H1 (cell line): ENCODE results near the gene WDR64. TPM values are rescaled to one million over a fixed set of nuclear protein-coding genes. Genes with fewer than 3 reads are reported as not detected.

Source experiments
- CTCF ChIA-PET: fragments of 300-600 bp; sonication (Branson Sonifier 250); formaldehyde crosslinking; loops from one replicate; lab custom pipeline; 2021; ENCODE audit not compliant: partially characterized antibody; lab: Charles Lee
- POLR2A ChIA-PET: fragments of 300-600 bp; sonication (Branson Sonifier 250); formaldehyde crosslinking; loops from one replicate; lab custom pipeline; 2021; ENCODE audit warnings: inconsistent platforms; ENCODE audit not compliant: partially characterized antibody; lab: Charles Lee
- DNase-seq, 2 experiments: peaks; one replicate each; pipeline versions ENCODE4 v3.0.0 to v3.0.0-alpha.2; 2010 to 2022; ENCODE audit warnings: low spot score in 2 of 2, low read depth in 1 of 2, mixed read lengths in 1 of 2
- FAIRE-seq: peaks from 2 replicates; lab custom pipeline; 2011; peaks lifted over from hg19 to GRCh38; lab: Jason Lieb, UNC
- H2AFZ ChIP-seq: 2 replicates; pipeline ENCODE4 v1.8.1; 2012; ENCODE audit warnings: low read length, inconsistent platforms
- H2AK5ac ChIP-seq: 2 replicates; pipeline ENCODE4 v1.6.1; 2013; ENCODE audit warnings: low read depth, low read length
- H2BK120ac ChIP-seq: replicated peaks from 2 replicates; pipeline ENCODE3; 2013; ENCODE audit warnings: low read depth, low read length, inconsistent platforms
- H2BK12ac ChIP-seq: 2 replicates; pipeline ENCODE4 v1.6.1; 2013; ENCODE audit warnings: low read depth, low read length
- H2BK15ac ChIP-seq: 2 replicates; pipeline ENCODE4 v1.6.1; 2013; ENCODE audit warnings: low read length
- H2BK20ac ChIP-seq: 2 replicates; pipeline ENCODE4 v1.6.1; 2013; ENCODE audit warnings: low read length
- H2BK5ac ChIP-seq: 2 replicates; pipeline ENCODE4 v1.6.1; 2013; ENCODE audit warnings: low read depth, low read length
- H3K14ac ChIP-seq: 2 replicates; pipeline ENCODE4 v1.6.1; 2013; ENCODE audit warnings: inconsistent platforms; ENCODE audit not compliant: insufficient read length
- H3K18ac ChIP-seq: 2 replicates; pipeline ENCODE4 v1.6.1; 2013; ENCODE audit warnings: low read length; ENCODE audit errors: extremely low read depth
- H3K23ac ChIP-seq: 2 replicates; pipeline ENCODE4 v1.6.1; 2013; ENCODE audit warnings: inconsistent platforms; ENCODE audit not compliant: insufficient read length
- H3K23me2 ChIP-seq: 2 replicates; pipeline ENCODE4 v1.6.1; 2013; ENCODE audit warnings: low read depth, low read length
- H3K27ac ChIP-seq: 2 replicates; pipeline ENCODE4 v1.6.1; 2011; ENCODE audit warnings: low read depth, low read length, inconsistent platforms
- H3K27me3 ChIP-seq, 4 experiments: replicated peaks in 1 of 4; 1 replicate in 1 of 4; 2 replicates in 3 of 4; pipeline versions ENCODE4 v1.6.1 to v1.8.1; 2011 to 2013; ENCODE audit warnings: low read length in 3 of 4, mild to moderate bottlenecking in 3 of 4, inconsistent platforms in 2 of 4, mixed read lengths in 2 of 4, moderate library complexity in 1 of 4; ENCODE audit not compliant: control insufficient read depth in 3 of 4, insufficient read depth in 3 of 4; ENCODE audit errors: extremely low read depth in 1 of 4
- H3K36me3 ChIP-seq, 4 experiments: 2 replicates each; pipeline versions ENCODE4 v1.6.1 to v1.8.1; 2011 to 2013; ENCODE audit warnings: mild to moderate bottlenecking in 4 of 4, low read length in 3 of 4, moderate library complexity in 2 of 4, control low read depth in 1 of 4, inconsistent platforms in 1 of 4; ENCODE audit not compliant: insufficient read depth in 4 of 4, control insufficient read depth in 2 of 4
- H3K4ac ChIP-seq: replicated peaks from 2 replicates; pipeline ENCODE3; 2013; ENCODE audit warnings: low read length, low read depth, mixed read lengths, inconsistent platforms; ENCODE audit not compliant: insufficient read length
- H3K4me1 ChIP-seq, 4 experiments: replicated peaks in 1 of 4; 1 replicate in 1 of 4; 2 replicates in 3 of 4; pipeline versions ENCODE4 v1.6.1 to v1.8.1; 2011 to 2013; ENCODE audit warnings: low read length in 3 of 4, inconsistent platforms in 2 of 4, mixed read lengths in 1 of 4; ENCODE audit not compliant: insufficient read depth in 4 of 4, control insufficient read depth in 3 of 4
- H3K4me2 ChIP-seq, 2 experiments: 2 replicates each; pipeline versions ENCODE4 v1.6.1 to v1.8.1; 2011 to 2013; ENCODE audit warnings: low read depth in 2 of 2, low read length in 2 of 2, control low read depth in 1 of 2, inconsistent platforms in 1 of 2, mild to moderate bottlenecking in 1 of 2; ENCODE audit not compliant: insufficient read depth in 1 of 2
- H3K4me3 ChIP-seq, 4 experiments: fragments of 200-600, 300-600 bp in 1 of 4; sonication (generic), shearing (Covaris generic), sonication (Bioruptor Twin) in 1 of 4; 2 replicates each; pipeline versions ENCODE4 v1.5.1 to v1.8.1; 2011 to 2016; ENCODE audit warnings: low read length in 4 of 4, low read depth in 3 of 4, control low read depth in 2 of 4, inconsistent platforms in 2 of 4, mild to moderate bottlenecking in 2 of 4, mixed read lengths in 1 of 4, moderate library complexity in 1 of 4; ENCODE audit not compliant: insufficient read depth in 2 of 4; ENCODE audit errors: extremely low read depth in 1 of 4
- H3K56ac ChIP-seq: replicated peaks from 2 replicates; pipeline ENCODE3; 2013; ENCODE audit warnings: low read depth, mild to moderate bottlenecking, mixed read lengths, low read length, inconsistent platforms; ENCODE audit not compliant: insufficient read length
- H3K79me1 ChIP-seq: 2 replicates; pipeline ENCODE4 v1.6.1; 2013; ENCODE audit warnings: low read depth, low read length, control low read depth
- H3K79me2 ChIP-seq, 2 experiments: 2 replicates each; pipeline versions ENCODE4 v1.6.1 to v1.8.1; 2012 to 2013; ENCODE audit warnings: low read length in 2 of 2, mild to moderate bottlenecking in 2 of 2, inconsistent platforms in 1 of 2; ENCODE audit not compliant: insufficient read depth in 2 of 2, control insufficient read depth in 1 of 2
- H3K9ac ChIP-seq, 4 experiments: replicated peaks in 1 of 4; 1 replicate in 1 of 4; 2 replicates in 3 of 4; pipeline versions ENCODE4 v1.6.1 to v1.8.1; 2011 to 2013; ENCODE audit warnings: low read depth in 3 of 4, low read length in 3 of 4, control low read depth in 2 of 4, mild to moderate bottlenecking in 2 of 4, moderate library complexity in 2 of 4, inconsistent platforms in 1 of 4; ENCODE audit errors: extremely low read depth in 1 of 4
- H3K9me3 ChIP-seq, 2 experiments: 2 replicates each; pipeline versions ENCODE4 v1.6.1 to v1.8.1; 2012 to 2013; ENCODE audit warnings: mild to moderate bottlenecking in 2 of 2, moderate library complexity in 2 of 2, control low read depth in 1 of 2, inconsistent platforms in 1 of 2, low read depth in 1 of 2, low read length in 1 of 2, mixed read lengths in 1 of 2; ENCODE audit not compliant: insufficient read depth in 2 of 2
- H4K20me1 ChIP-seq, 2 experiments: replicated peaks in 1 of 2; 2 replicates each; pipeline versions ENCODE3 to v1.8.1; 2011 to 2013; ENCODE audit warnings: inconsistent platforms in 2 of 2, low read length in 2 of 2, mild to moderate bottlenecking in 1 of 2; ENCODE audit not compliant: insufficient read depth in 2 of 2, control insufficient read depth in 1 of 2
- H4K5ac ChIP-seq: 2 replicates; pipeline ENCODE4 v1.6.1; 2013; ENCODE audit warnings: low read length, low read depth, mixed read lengths, inconsistent platforms; ENCODE audit not compliant: insufficient read length
- H4K8ac ChIP-seq: 2 replicates; pipeline ENCODE4 v1.8.0; 2013; ENCODE audit warnings: mild to moderate bottlenecking, moderate library complexity, low read length, inconsistent platforms; ENCODE audit not compliant: insufficient read depth; ENCODE audit errors: extremely low read depth
- H4K91ac ChIP-seq: replicated peaks from 2 replicates; pipeline ENCODE3; 2013; ENCODE audit warnings: low read length, mixed read lengths, inconsistent platforms; ENCODE audit not compliant: insufficient read length
- BACH1 ChIP-seq: IDR thresholded peaks from 2 replicates; pipeline ENCODE4 v1.6.1; 2012; ENCODE audit warnings: low read length, improper control_type of control experiment
- BRCA1 ChIP-seq: IDR thresholded peaks from 2 replicates; pipeline ENCODE4 v1.6.1; 2012; ENCODE audit warnings: low read depth, low read length, improper control_type of control experiment
- CTBP2 ChIP-seq: IDR thresholded peaks from 2 replicates; pipeline ENCODE4 v1.7.0; 2011; ENCODE audit warnings: borderline replicate concordance, mild to moderate bottlenecking, moderate library complexity, mixed read lengths, low read length; ENCODE audit not compliant: insufficient read depth, insufficient read length
- E2F6 ChIP-seq: IDR thresholded peaks from 2 replicates; pipeline ENCODE4 v1.6.1; 2012; ENCODE audit warnings: inconsistent platforms
- FOSL1 ChIP-seq: IDR thresholded peaks from 2 replicates; pipeline ENCODE4 v1.6.1; 2011; ENCODE audit warnings: mild to moderate bottlenecking, low read depth, low read length, moderate library complexity; ENCODE audit not compliant: insufficient read depth
- GTF2F1 ChIP-seq: IDR thresholded peaks from 2 replicates; pipeline ENCODE4 v1.6.1; 2012; ENCODE audit warnings: low read depth, low read length, improper control_type of control experiment, borderline replicate concordance
- HDAC2 ChIP-seq, 2 experiments: fragments of 300-600 bp in 1 of 2; sonication (generic) in 1 of 2; IDR thresholded peaks; 2 replicates each; pipeline ENCODE4 v1.6.1; 2011 to 2012; ENCODE audit warnings: low read depth in 2 of 2, low read length in 2 of 2, mild to moderate bottlenecking in 2 of 2, moderate library complexity in 2 of 2, borderline replicate concordance in 1 of 2, inconsistent platforms in 1 of 2
- JUND ChIP-seq: IDR thresholded peaks from 2 replicates; pipeline ENCODE4 v1.6.1; 2011; ENCODE audit warnings: mild to moderate bottlenecking, improper control_type of control experiment, low read length
- KDM1A ChIP-seq: fragments of 200-600, 300-600 bp; sonication (generic); IDR thresholded peaks from 2 replicates; pipeline ENCODE4 v1.7.1; 2016; ENCODE audit warnings: mild to moderate bottlenecking, low read length, borderline replicate concordance
- KDM5A ChIP-seq: fragments of 200-600 bp; IDR thresholded peaks from 2 replicates; pipeline ENCODE4 v1.7.1; 2012; ENCODE audit warnings: mild to moderate bottlenecking, low read length, inconsistent platforms, mixed read lengths
- POLR2AphosphoS5 ChIP-seq: IDR thresholded peaks from 2 replicates; pipeline ENCODE4 v1.6.1; 2011; ENCODE audit warnings: low read depth, low read length
- RAD21 ChIP-seq, 2 experiments: IDR thresholded peaks in 1 of 2; conservative IDR thresholded peaks in 1 of 2; 2 replicates each; pipeline ENCODE4 v1.6.1; 2011; ENCODE audit warnings: low read depth in 2 of 2, low read length in 2 of 2, improper control_type of control experiment in 1 of 2, inconsistent platforms in 1 of 2, mild to moderate bottlenecking in 1 of 2, moderate library complexity in 1 of 2
- SAP30 ChIP-seq: fragments of 300-600 bp; sonication (generic); IDR thresholded peaks from 2 replicates; pipeline ENCODE4 v1.7.1; 2012; ENCODE audit warnings: low read length, moderate library complexity, mild to moderate bottlenecking, inconsistent platforms; ENCODE audit not compliant: insufficient read depth, insufficient replicate concordance
- TEAD4 ChIP-seq: IDR thresholded peaks from 2 replicates; pipeline ENCODE4 v1.6.1; 2012; ENCODE audit warnings: low read depth, low read length, inconsistent platforms, mixed read lengths
- WGBS, 2 experiments: shearing (Covaris generic) in 1 of 2; methylation state at CpG; one replicate each; pipeline versions ENCODE4 v1.1.6 to v1.1.7; 2013 to 2015; ENCODE audit warnings: low lambda C conversion rate in 2 of 2, mixed read lengths in 2 of 2, inconsistent platforms in 1 of 2, low coverage in 1 of 2, missing lambda C conversion rate in 1 of 2; ENCODE audit not compliant: insufficient replicate concordance in 2 of 2, insufficient coverage in 1 of 2, insufficient read length in 1 of 2; ENCODE audit errors: extremely low coverage in 1 of 2, missing lambda C conversion rate in 1 of 2; 5-methylcytosine and 5-hydroxymethylcytosine counted together
- polyA plus RNA-seq, 7 experiments: library from polyadenylated mRNA; depleted of rRNA in 3 of 7; stranded (reverse) in 5 of 7; unstranded in 2 of 7; fragments of >200 nt in 5 of 7; fragments of 200-250 nt in 2 of 7; gene quantifications; 1 replicate in 5 of 7; 2 replicates in 1 of 7; 4 replicates in 1 of 7; pipeline versions ENCODE4 v1.2.1 to v1.2.3, GENCODE V29; 2011 to 2013; ENCODE audit warnings: missing spikeins in 2 of 7, mixed read lengths in 2 of 7
- total RNA-seq: library from RNA; stranded (reverse); fragmentation: NEBNext Ultra II Directional; extraction: Animal tissue kit (Norgen Biotek cat#: 25700); gene quantifications from 2 replicates; pipeline ENCODE4 v1.2.1, GENCODE V29; 2021

Gene WDR64
- total and polyA plus RNA-seq, 2 of the 8 experiments (the other 6 are each of a cell fraction or from before 2014, with no cell fraction given): 0.02 TPM; not detected in 1

GRCh38 chr1:241675983-241676382 is 23.9 kb downstream of the WDR64 start:
- Histone ChIP-seq H2AK5ac (no peak overlapping the region), H3K18ac (no peak overlapping the region), H2BK15ac (no peak overlapping the region), H4K20me1 (peaks cover 0 to 2% of the 10 kb centered on the region in 2 experiments), H3K23ac (no peak overlapping the region), H3K4ac (no peak overlapping the region), H4K91ac (no peak overlapping the region), H3K4me2 (no peak overlapping the region), H4K8ac (no peak overlapping the region), H3K4me3 (no peak overlapping the region), H2BK20ac (no peak overlapping the region), H3K14ac (no peak overlapping the region), H2BK120ac (no peak overlapping the region), H2AFZ (no peak overlapping the region), H3K4me1 (no peaks in the 10 kb centered on the region), H2BK12ac (no peak overlapping the region), H3K36me3 (no peaks in the 10 kb centered on the region), H3K27me3 (no peaks in the 10 kb centered on the region), H3K9me3 (no peaks in the 10 kb centered on the region), H3K27ac (no peak overlapping the region), H3K23me2 (no peaks in the 10 kb centered on the region), H4K5ac (no peak overlapping the region), H3K79me2 (no peaks in the 10 kb centered on the region), H3K9ac (no peak overlapping the region), H3K79me1 (no peaks in the 10 kb centered on the region), H2BK5ac (no peak overlapping the region), H3K56ac (no peak overlapping the region)
- CTCF ChIA-PET: no interaction called here
- FAIRE-seq (no peak), DNase-seq (no peak)
- POLR2A ChIA-PET: no interaction called here
- WGBS, 2 experiments: 76% methylated on average over 4 of the region's 4 CpGs; no CpG with 5 or more reads in 1 of the 2 experiments
- TF ChIP-seq POLR2AphosphoS5 (no peak), CTBP2 (no peak), HDAC2 (IDR thresholded peaks at IDR 0.05; ENCODE audit: borderline replicate concordance in 1 of 2, low read depth in 2 of 2, low read length in 2 of 2) (no peak), GTF2F1 (no peak), E2F6 (no peak), FOSL1 (no peak), KDM5A (no peak), TEAD4 (no peak), BRCA1 (no peak), RAD21 (IDR thresholded peaks at IDR 0.05 in 1 of 2, conservative IDR thresholded peaks at IDR 0.05 in 1 of 2; ENCODE audit: low read depth in 2 of 2, low read length in 2 of 2) (no peak), BACH1 (no peak), SAP30 (no peak), KDM1A (no peak), JUND (no peak)
